Measurements from ENCODE around the gene CTF1. TPM values are rescaled to one million over a fixed set of nuclear protein-coding genes. Genes with fewer than 3 reads are reported as not detected.

The CTF1 gene
- total RNA-seq, 4 donors from 2014 or later: 2.2 to 5.9 (median 3.1) TPM

DNA sequence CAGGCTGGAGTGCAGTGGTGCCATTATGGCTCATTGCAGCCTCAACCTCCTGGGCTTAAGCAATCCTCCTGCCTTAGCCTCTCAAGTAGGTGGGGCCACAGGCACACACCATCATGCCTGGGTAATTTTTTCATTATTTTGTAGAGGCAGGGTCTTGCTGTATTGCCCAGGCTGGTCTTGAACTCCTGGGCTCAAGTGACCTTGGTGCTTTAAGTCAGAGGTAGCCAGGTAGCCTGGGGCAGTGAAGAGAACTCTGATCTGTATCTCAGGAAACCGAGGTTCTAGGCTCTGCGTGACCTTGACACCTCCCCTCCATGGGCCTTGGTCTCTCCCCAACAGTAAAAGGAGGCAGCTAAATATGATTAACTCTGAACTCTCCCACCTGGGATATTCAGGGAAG, 3.4 kb downstream of the CTF1 start:
- Histone ChIP-seq H3K27me3 (no peaks in the 10 kb centered on the region), H3K9me3 (no peaks in the 10 kb centered on the region), H3K27ac (no peak overlapping the region), H3K36me3 (no peaks in the 10 kb centered on the region), H3K4me3 (no peak overlapping the region), H3K4me1 (peaks cover 0 to 61% (median 22%) of the 10 kb centered on the region in 4 donors)
- DNase-seq (ENCODE audit: low spot score in 2 of 2): no peak
- 89 to 96% methylated on average over 2 of the region's 2 CpGs for WGBS, 2 donors
- no peak for TF ChIP-seq CTCF (IDR thresholded peaks at IDR 0.05)
- no peak for TF ChIP-seq POLR2A (IDR thresholded peaks at IDR 0.05)
- TF ChIP-seq EP300 (IDR thresholded peaks at IDR 0.05): no peak

- no peaks in the 10 kb centered on the region for H3K9me3 ChIP-seq
- DNase-seq (ENCODE audit: low spot score in 2 of 2): no peak
- no peak overlapping the region for H3K27ac ChIP-seq
- H3K27me3 ChIP-seq: no peaks in the 10 kb centered on the region
- 94 to 99% methylated on average over 5 of the region's 5 CpGs for whole genome bisulfite sequencing, 2 donors
- no peak overlapping the region for H3K4me3 ChIP-seq
- no peaks in the 10 kb centered on the region for H3K36me3 ChIP-seq
- peaks cover 0 to 53% (median 14%) of the 10 kb centered on the region in 4 donors for H3K4me1 ChIP-seq
- TF ChIP-seq CTCF (IDR thresholded peaks at IDR 0.05) (no peak), EP300 (IDR thresholded peaks at IDR 0.05) (no peak), POLR2A (IDR thresholded peaks at IDR 0.05) (no peak)
These were observed 4.2 kb downstream of the CTF1 start for GRCh38 chr16:30900588-30900987.

- peak overlapping the region; percentile 79 to 92 (median 88) for H3K27ac ChIP-seq
- no peaks in the 10 kb centered on the region for H3K9me3 ChIP-seq
- H3K36me3 ChIP-seq: no peaks in the 10 kb centered on the region
- peak overlapping the region; percentile 25 to 60 (median 49) for H3K4me3 ChIP-seq
- peaks cover 0 to 45% (median 12%) of the 10 kb centered on the region in 4 donors for H3K4me1 ChIP-seq
- no peak for DNase-seq (ENCODE audit: low spot score in 2 of 2)
- WGBS, 2 donors: 6 to 14% methylated on average over 6 of the region's 6 CpGs
- no peak for TF ChIP-seq CTCF (IDR thresholded peaks at IDR 0.05)
- TF ChIP-seq EP300 (IDR thresholded peaks at IDR 0.05): no peak
- no peak for TF ChIP-seq POLR2A (IDR thresholded peaks at IDR 0.05)
- H3K27me3 ChIP-seq: no peaks in the 10 kb centered on the region
These were observed 5.0 kb downstream of the CTF1 start for GRCh38 chr16:30901201-30902028.

GRCh38 chr16:30902029-30902972, 5.9 kb downstream of the CTF1 start:
- WGBS, 2 donors: 18 to 22% methylated on average over 39 to 52 of the region's 99 CpGs
- peaks cover 0 to 37% (median 11%) of the 10 kb centered on the region in 4 donors for H3K4me1 ChIP-seq
- peak in 1 of 2 donors; percentile 32 for DNase-seq (ENCODE audit: low spot score in 2 of 2)

More at GRCh38 chr16:30902029-30902972, 5.9 kb downstream of the CTF1 start:
- Histone ChIP-seq H3K9me3 (no peaks in the 10 kb centered on the region), H3K27ac (peak overlapping the region; percentile 87 to 92 (median 89)), H3K27me3 (no peaks in the 10 kb centered on the region), H3K36me3 (no peaks in the 10 kb centered on the region), H3K4me3 (peak overlapping the region; percentile 27 to 61 (median 54))
- TF ChIP-seq EP300 (IDR thresholded peaks at IDR 0.05) (no peak), POLR2A (IDR thresholded peaks at IDR 0.05) (peak in 1 of 2 donors; percentile 4), CTCF (IDR thresholded peaks at IDR 0.05) (peak in 4 of 5 experiments; percentile 40 to 89 (median 82))

Data from tibial nerve (tissue), 4 donors.